ENCODE data around the gene DRICH1. TPM values are rescaled to one million over a fixed set of nuclear protein-coding genes. Genes with fewer than 3 reads are reported as not detected.

The DRICH1 gene
- polyA plus RNA-seq, 2 of the 4 experiments (the other 2 are of a cell fraction), result 0.58 to 0.85 TPM

DNA sequence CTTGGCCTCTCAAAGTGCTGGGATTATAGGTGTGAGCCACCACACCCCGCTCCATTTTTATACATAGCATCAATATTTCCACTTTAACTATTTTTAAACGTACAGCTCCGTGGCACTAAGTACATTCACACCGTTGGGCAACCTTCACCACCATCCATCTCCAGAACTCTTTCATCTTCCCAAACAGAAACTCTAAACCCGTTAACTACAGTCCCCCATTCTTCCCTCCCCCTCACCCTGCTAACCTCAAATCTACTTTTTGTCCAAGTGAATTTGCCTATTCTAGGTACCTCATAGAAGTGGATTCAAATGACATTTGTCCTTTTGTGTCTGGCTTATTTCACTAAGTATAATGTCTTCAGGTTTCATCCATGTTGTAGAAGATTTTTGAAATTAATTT, 55.4 kb downstream of the DRICH1 start:
- WGBS (ENCODE audit: missing lambda C conversion rate), result 44% methylated on average over 5 of the region's 5 CpGs
- CTCF ChIA-PET, result interaction anchor here (1.4 kb wide), 1 partner anchor 15 kb away, joined by 5 read pairs; no protein-coding TSS in a partner anchor
- DNase-seq (ENCODE audit: low read depth in 1 of 2, low spot score in 1 of 2), result no peak

DNA sequence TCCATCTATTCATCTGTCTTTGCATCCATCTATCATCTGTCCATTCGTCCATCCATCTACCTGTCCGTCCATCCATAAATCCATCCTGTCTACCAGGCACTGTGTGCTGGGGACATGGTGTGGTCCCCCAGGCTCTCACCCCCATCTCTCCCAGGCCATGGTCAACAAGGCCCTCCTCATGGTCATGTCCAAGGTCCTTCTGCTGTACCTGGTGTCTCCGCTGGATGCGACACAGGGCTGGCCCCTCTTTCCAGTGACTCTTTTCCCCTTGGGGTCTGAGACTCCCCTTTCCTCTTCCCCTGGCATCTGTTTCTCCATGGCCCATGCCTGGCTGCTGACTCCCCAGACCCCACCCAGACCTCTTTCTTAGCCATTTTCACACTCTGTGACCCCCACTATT, 56.5 kb downstream of the DRICH1 start:
- POLR2A ChIA-PET, result no interaction called here
- H3K4me3 ChIP-seq, result no peak overlapping the region
- H3K27ac ChIP-seq, result no peak overlapping the region
- ATAC-seq (no peak), DNase-seq (ENCODE audit: low read depth in 1 of 2, low spot score in 1 of 2) (no peak), FAIRE-seq (no peak)
- H3K4me1 ChIP-seq, result no peaks in the 10 kb centered on the region
- H3K9me3 ChIP-seq, result no peaks in the 10 kb centered on the region
- 90% methylated on average over 4 of the region's 4 CpGs for WGBS (ENCODE audit: missing lambda C conversion rate)
- H3K4me2 ChIP-seq, result no peak overlapping the region
- CTCF ChIA-PET, result no interaction called here
- TF ChIP-seq, protein P1, sequence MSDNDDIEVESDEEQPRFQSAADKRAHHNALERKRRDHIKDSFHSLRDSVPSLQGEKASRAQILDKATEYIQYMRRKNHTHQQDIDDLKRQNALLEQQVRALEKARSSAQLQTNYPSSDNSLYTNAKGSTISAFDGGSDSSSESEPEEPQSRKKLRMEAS (IDR thresholded peaks at IDR 0.05), result no peak

More for the DNA sequence above, 55.4 kb downstream of the DRICH1 start:
- H3K27ac ChIP-seq, result no peak overlapping the region
- H3K4me3 ChIP-seq, result no peak overlapping the region
- TF ChIP-seq RFX5 (IDR thresholded peaks at IDR 0.05) (no peak), KDM1A (IDR thresholded peaks at IDR 0.05; ENCODE audit: low read depth) (no peak), JUN (IDR thresholded peaks at IDR 0.05) (no peak), JUNB (IDR thresholded peaks at IDR 0.05) (no peak)
- TF ChIP-seq, protein P2, sequence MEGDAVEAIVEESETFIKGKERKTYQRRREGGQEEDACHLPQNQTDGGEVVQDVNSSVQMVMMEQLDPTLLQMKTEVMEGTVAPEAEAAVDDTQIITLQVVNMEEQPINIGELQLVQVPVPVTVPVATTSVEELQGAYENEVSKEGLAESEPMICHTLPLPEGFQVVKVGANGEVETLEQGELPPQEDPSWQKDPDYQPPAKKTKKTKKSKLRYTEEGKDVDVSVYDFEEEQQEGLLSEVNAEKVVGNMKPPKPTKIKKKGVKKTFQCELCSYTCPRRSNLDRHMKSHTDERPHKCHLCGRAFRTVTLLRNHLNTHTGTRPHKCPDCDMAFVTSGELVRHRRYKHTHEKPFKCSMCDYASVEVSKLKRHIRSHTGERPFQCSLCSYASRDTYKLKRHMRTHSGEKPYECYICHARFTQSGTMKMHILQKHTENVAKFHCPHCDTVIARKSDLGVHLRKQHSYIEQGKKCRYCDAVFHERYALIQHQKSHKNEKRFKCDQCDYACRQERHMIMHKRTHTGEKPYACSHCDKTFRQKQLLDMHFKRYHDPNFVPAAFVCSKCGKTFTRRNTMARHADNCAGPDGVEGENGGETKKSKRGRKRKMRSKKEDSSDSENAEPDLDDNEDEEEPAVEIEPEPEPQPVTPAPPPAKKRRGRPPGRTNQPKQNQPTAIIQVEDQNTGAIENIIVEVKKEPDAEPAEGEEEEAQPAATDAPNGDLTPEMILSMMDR (IDR thresholded peaks at IDR 0.05), result no peak
- TF ChIP-seq, protein P3, sequence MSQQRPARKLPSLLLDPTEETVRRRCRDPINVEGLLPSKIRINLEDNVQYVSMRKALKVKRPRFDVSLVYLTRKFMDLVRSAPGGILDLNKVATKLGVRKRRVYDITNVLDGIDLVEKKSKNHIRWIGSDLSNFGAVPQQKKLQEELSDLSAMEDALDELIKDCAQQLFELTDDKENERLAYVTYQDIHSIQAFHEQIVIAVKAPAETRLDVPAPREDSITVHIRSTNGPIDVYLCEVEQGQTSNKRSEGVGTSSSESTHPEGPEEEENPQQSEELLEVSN (IDR thresholded peaks at IDR 0.05; ENCODE audit: borderline replicate concordance, low read depth), result no peak
- no peaks in the 10 kb centered on the region for H3K9me3 ChIP-seq
- ATAC-seq, result no peak
- POLR2A ChIA-PET, result no interaction called here
- FAIRE-seq, result no peak
- H3K4me1 ChIP-seq, result no peaks in the 10 kb centered on the region
- no peak overlapping the region for H3K4me2 ChIP-seq

DNA sequence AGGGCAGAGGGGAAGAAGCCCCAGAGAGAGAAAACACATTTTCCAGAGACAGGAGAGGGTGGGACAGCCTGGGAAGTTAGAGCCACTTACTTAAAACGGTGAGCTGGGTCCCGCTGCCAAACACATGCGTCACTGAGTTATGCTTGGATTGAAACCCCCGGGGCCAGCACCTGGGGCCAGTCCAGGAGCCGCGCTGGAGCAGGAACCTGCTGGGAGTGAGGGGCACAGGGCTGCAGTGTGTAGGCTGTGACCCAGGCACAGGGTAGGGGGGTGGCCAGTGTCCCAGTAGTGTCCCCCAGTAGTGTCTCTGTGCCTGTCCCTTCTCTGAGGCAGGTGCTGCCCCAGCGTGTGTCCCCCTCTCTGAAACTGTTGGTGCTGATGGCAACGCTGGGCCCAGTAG, 57.2 kb downstream of the DRICH1 start:
- H3K4me2 ChIP-seq, result no peak overlapping the region
- ATAC-seq (no peak; a peak in 1 of 6 replicates), FAIRE-seq (no peak), DNase-seq (ENCODE audit: low read depth in 1 of 2, low spot score in 1 of 2) (no peak)
- ChIA-PET POLR2A (no interaction called here), CTCF (interaction anchor here (0.6 kb wide), 1 partner anchor 189 kb away, joined by 3 read pairs; no protein-coding TSS in a partner anchor)
- WGBS (ENCODE audit: missing lambda C conversion rate), result 54% methylated on average over 6 of the region's 8 CpGs
- no peaks in the 10 kb centered on the region for H3K4me1 ChIP-seq
- no peaks in the 10 kb centered on the region for H3K9me3 ChIP-seq
- no peak overlapping the region for H3K27ac ChIP-seq
- H3K4me3 ChIP-seq, result no peak overlapping the region
- TF ChIP-seq, protein P4, sequence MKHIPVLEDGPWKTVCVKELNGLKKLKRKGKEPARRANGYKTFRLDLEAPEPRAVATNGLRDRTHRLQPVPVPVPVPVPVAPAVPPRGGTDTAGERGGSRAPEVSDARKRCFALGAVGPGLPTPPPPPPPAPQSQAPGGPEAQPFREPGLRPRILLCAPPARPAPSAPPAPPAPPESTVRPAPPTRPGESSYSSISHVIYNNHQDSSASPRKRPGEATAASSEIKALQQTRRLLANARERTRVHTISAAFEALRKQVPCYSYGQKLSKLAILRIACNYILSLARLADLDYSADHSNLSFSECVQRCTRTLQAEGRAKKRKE (CRISPR knock-in tag; IDR thresholded peaks at IDR 0.05; ENCODE audit: low read depth), result no peak
- TF ChIP-seq, protein P5, sequence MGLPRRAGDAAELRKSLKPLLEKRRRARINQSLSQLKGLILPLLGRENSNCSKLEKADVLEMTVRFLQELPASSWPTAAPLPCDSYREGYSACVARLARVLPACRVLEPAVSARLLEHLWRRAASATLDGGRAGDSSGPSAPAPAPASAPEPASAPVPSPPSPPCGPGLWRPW (IDR thresholded peaks at IDR 0.05), result no peak
- TF ChIP-seq CEBPB (IDR thresholded peaks at IDR 0.05) (no peak), EHMT2 (IDR thresholded peaks at IDR 0.05; ENCODE audit: low read depth) (no peak), GATA3 (IDR thresholded peaks at IDR 0.05; ENCODE audit: borderline replicate concordance) (no peak), CBX8 (IDR thresholded peaks at IDR 0.05) (no peak), NFE2L2 (conservative IDR thresholded peaks at IDR 0.05; ENCODE audit: low read length) (no peak), JUN (IDR thresholded peaks at IDR 0.05) (no peak), KDM1A (IDR thresholded peaks at IDR 0.05; ENCODE audit: low read depth) (no peak), RAD21 (conservative IDR thresholded peaks at IDR 0.05 in 1 of 2, IDR thresholded peaks at IDR 0.05 in 1 of 2) (no peak), RNF2 (IDR thresholded peaks at IDR 0.05; ENCODE audit: borderline replicate concordance, low read depth) (no peak), ZFP36 (IDR thresholded peaks at IDR 0.05; ENCODE audit: borderline replicate concordance, partially characterized antibody) (no peak), HOXB5 (CRISPR knock-in tag; IDR thresholded peaks at IDR 0.05) (no peak), PHF8 (IDR thresholded peaks at IDR 0.05; ENCODE audit: borderline replicate concordance, low read depth) (no peak)
- TF ChIP-seq, protein P6, sequence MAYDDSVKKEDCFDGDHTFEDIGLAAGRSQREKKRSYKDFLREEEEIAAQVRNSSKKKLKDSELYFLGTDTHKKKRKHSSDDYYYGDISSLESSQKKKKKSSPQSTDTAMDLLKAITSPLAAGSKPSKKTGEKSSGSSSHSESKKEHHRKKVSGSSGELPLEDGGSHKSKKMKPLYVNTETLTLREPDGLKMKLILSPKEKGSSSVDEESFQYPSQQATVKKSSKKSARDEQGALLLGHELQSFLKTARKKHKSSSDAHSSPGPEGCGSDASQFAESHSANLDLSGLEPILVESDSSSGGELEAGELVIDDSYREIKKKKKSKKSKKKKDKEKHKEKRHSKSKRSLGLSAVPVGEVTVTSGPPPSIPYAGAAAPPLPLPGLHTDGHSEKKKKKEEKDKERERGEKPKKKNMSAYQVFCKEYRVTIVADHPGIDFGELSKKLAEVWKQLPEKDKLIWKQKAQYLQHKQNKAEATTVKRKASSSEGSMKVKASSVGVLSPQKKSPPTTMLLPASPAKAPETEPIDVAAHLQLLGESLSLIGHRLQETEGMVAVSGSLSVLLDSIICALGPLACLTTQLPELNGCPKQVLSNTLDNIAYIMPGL (CRISPR knock-in tag; IDR thresholded peaks at IDR 0.05; ENCODE audit: borderline replicate concordance), result no peak
- TF ChIP-seq, protein P2 (IDR thresholded peaks at IDR 0.05), result no peak
- TF ChIP-seq, protein P3 (IDR thresholded peaks at IDR 0.05; ENCODE audit: borderline replicate concordance, low read depth), result no peak
